ENCODE measurements around the gene VASH1.
"Not testable (repeated sequence)": the region's sequence is repeated elsewhere in the genome, so short reads cannot be mapped to it uniquely, and the experiment has no call there.

Gene VASH1

GRCh38 chr14:76761136-76761959 is at the start of gene VASH1:
Gene VASH1, plus strand, starts transcription at chr14:76761468. Its CDS starts 1,354 bp downstream, at chr14:76762822.
- peak; percentile 33 for DNase-seq (ENCODE audit: low read depth)

- no peak for DNase-seq (ENCODE audit: low read depth)
Measured at GRCh38 chr14:76713121-76713520, 48.1 kb upstream of the VASH1 start.

- DNase-seq (ENCODE audit: low read depth): no peak
Measured at GRCh38 chr14:76714470-76714869, 46.8 kb upstream of the VASH1 start.

- no peak for DNase-seq (ENCODE audit: low read depth)
Measured at GRCh38 chr14:76715101-76715500, 46.2 kb upstream of the VASH1 start.

- DNase-seq (ENCODE audit: low read depth): no peak
Measured at GRCh38 chr14:76715511-76716081, 45.7 kb upstream of the VASH1 start.

- DNase-seq (ENCODE audit: low read depth): no peak
Measured at GRCh38 chr14:76716285-76716684, 45.0 kb upstream of the VASH1 start.

- DNase-seq (ENCODE audit: low read depth): no peak
Measured at GRCh38 chr14:76717508-76718290, 43.6 kb upstream of the VASH1 start.

- DNase-seq (ENCODE audit: low read depth): no peak
Measured at GRCh38 chr14:76718306-76719040, 42.8 kb upstream of the VASH1 start.

GRCh38 chr14:76719666-76720065 is 41.6 kb upstream of the VASH1 start:
- DNase-seq (ENCODE audit: low read depth): no peak

GRCh38 chr14:76720382-76720813 is 40.9 kb upstream of the VASH1 start:
- DNase-seq (ENCODE audit: low read depth): no peak

GRCh38 chr14:76721506-76721905 is 39.8 kb upstream of the VASH1 start:
- DNase-seq (ENCODE audit: low read depth): not testable (repeated sequence)

- DNase-seq (ENCODE audit: low read depth): no peak
Measured at GRCh38 chr14:76724651-76725550, 36.4 kb upstream of the VASH1 start.

GRCh38 chr14:76726551-76726970 is 34.7 kb upstream of the VASH1 start:
- no peak for DNase-seq (ENCODE audit: low read depth)

- no peak for DNase-seq (ENCODE audit: low read depth)
Measured at GRCh38 chr14:76727384-76727783, 33.9 kb upstream of the VASH1 start.

- DNase-seq (ENCODE audit: low read depth): no peak
Measured at GRCh38 chr14:76727901-76728300, 33.4 kb upstream of the VASH1 start.

GRCh38 chr14:76729258-76729657 is 32.0 kb upstream of the VASH1 start:
- no peak for DNase-seq (ENCODE audit: low read depth)

GRCh38 chr14:76729953-76730505 is 31.2 kb upstream of the VASH1 start:
- DNase-seq (ENCODE audit: low read depth): no peak

GRCh38 chr14:76734501-76734900 is 26.8 kb upstream of the VASH1 start:
- not testable (repeated sequence) for DNase-seq (ENCODE audit: low read depth)

GRCh38 chr14:76736514-76736913 is 24.8 kb upstream of the VASH1 start:
- DNase-seq (ENCODE audit: low read depth): no peak

- no peak for DNase-seq (ENCODE audit: low read depth)
Measured at GRCh38 chr14:76741074-76741473, 20.2 kb upstream of the VASH1 start.

- DNase-seq (ENCODE audit: low read depth): no peak
Measured at GRCh38 chr14:76742185-76742584, 19.1 kb upstream of the VASH1 start.
